Daoy (cell line): ENCODE data around the gene FXN. TPM values are rescaled to one million over a fixed set of nuclear protein-coding genes. Genes with fewer than 3 reads are reported as not detected.
"Not testable (repeated sequence)": the region's sequence is repeated elsewhere in the genome, so short reads cannot be mapped to it uniquely, and the experiment has no call there.

Experiments used
- DNase-seq: peaks from one replicate; pipeline ENCODE4 v3.0.0-alpha.2; 2015; ENCODE audit warnings: low read depth
- total RNA-seq: library from RNA; depleted of rRNA; stranded (reverse); fragments of >200 nt; shearing (Covaris generic); gene quantifications from 2 replicates; pipeline ENCODE4 v1.2.3, GENCODE V29; 2014

Gene FXN
- total RNA-seq, 1 experiment from 2014 or later, result 21.1 TPM

DNA sequence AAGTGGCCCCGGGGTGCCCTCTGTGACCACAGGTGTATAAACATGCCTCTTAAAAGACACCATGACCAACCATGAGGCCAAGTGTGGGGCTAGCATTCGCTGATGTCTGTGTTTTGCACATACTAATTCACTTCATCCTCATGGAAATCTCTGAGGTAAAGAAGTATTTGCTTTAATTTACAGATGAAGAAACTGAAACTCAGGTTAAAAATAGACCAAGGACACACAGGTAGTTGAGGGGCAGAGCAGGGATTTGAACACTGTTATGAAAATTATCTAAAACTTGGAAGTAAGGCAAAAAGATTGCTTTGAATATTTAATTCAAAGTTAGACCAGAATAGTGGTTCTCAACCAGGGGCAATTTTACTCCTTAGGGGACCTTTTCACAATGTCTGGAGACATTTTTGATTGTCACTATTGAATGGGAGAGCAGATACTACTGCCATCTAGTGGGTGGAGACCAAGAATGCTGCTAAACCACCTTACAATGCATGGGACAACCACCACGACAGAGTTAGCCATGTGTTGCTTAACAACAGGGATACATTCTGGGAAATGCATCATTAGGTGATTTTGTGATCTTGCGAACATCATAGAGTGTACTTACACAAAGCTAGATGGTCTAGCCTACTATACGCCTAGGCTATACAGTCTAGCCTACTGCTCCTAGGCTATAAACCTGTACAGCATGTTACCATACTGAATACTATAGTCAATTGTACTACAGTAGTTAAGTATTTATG lies 8.0 kb upstream of the FXN start:
- peak; percentile 52 for DNase-seq

DNA sequence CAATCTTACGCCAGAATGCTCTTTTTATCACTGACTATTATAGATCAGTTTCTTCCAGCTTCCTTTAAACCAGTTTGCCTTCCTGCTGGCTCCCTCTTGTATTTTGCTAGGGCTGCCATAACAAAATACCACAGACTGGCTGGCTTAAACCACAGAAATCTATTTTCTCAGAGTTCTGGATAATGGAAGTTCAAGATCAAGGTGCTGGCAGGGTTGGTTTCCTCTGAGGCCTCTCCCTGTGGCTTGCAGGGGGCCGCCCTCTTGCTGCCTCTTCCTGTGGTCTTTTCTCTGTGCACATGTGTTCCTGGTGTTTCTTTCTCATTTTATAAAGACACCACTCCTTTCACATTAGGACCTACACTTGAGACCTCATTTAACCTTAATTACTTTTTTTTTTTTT lies 6.8 kb upstream of the FXN start:
- no peak for DNase-seq

DNA sequence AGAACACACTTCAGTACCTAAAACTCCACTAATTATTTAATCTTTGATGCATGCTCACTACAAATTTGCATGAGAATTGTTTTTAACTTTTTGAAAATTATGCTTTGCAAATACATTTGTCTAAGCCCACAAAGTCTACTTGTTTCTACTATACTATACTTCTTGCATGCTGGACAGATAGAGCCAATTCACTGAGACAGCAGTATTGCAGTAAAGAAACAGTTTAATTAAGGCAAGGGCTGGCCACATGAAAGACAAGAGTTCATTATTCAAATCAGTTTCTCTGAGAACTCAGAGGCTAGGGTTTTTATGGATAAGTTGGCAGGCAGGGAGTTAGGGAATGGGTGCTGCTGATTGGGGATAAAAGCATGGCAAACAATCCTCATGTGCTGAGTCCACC lies 6.0 kb upstream of the FXN start:
- DNase-seq, result no peak

DNA sequence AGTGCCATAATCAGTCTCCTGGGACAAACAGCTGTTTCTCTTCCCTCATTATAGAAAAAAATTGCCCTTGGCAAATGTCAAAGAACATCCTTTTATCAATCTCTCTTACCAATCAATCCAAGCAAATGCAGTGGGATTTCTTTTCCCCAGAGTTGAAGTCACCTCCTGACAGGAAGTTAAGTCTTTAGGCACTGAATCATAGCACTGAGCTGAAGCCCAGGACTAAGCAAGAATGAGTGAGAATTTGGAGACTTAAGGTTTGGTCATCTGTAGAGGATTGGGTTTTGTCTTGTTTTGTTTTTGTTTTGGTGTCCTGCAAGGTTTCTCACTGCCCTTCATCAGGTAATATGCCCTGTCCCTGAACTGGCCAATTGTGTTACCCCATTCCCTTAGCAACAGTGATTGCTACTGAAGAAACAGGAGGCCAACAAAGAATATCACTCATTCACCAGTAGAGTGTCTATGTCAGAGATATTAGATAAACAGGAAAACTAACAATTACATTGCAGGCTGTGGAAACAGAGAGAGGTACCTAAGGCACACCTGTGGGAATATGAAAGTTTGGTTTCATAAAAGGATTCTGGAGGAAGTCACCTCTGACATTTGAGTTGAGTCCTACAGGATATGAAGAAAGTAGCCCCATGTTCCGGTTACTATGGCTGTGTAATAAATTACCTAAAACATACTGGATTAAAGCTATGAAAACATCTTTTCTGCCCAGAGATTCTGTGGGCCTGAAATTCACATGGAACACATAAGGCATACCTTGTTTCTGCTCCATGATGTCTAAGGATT lies 4.5 kb upstream of the FXN start:
- DNase-seq, result no peak

DNA sequence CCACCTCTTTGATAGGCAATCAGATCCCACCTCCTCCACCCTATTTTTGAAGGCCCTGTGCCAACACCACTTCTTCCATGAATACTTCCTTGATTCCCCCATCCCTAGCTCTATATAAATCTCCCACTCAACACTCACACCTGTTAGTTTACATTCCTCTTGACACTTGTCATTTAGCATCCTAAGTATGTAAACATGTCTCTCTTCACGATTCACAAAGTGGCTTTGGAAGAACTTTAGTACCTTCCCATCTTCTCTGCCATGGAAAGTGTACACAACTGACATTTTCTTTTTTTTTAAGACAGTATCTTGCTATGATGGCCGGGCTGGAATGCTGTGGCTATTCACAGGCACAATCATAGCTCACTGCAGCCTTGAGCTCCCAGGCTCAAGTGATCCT lies 1.5 kb upstream of the FXN start:
- DNase-seq, result no peak

DNA sequence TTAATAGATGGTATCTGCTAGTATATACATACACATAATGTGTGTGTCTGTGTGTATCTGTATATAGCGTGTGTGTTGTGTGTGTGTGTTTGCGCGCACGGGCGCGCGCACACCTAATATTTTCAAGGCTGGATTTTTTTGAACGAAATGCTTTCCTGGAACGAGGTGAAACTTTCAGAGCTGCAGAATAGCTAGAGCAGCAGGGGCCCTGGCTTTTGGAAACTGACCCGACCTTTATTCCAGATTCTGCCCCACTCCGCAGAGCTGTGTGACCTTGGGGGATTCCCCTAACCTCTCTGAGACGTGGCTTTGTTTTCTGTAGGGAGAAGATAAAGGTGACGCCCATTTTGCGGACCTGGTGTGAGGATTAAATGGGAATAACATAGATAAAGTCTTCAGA lies 757 bp downstream of the FXN start:
- peak; percentile 40 for DNase-seq

DNA sequence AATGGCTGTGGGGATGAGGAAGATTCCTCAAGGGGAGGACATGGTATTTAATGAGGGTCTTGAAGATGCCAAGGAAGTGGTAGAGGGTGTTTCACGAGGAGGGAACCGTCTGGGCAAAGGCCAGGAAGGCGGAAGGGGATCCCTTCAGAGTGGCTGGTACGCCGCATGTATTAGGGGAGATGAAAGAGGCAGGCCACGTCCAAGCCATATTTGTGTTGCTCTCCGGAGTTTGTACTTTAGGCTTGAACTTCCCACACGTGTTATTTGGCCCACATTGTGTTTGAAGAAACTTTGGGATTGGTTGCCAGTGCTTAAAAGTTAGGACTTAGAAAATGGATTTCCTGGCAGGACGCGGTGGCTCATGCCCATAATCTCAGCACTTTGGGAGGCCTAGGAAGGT lies 1.2 kb downstream of the FXN start:
- DNase-seq, result no peak

DNA sequence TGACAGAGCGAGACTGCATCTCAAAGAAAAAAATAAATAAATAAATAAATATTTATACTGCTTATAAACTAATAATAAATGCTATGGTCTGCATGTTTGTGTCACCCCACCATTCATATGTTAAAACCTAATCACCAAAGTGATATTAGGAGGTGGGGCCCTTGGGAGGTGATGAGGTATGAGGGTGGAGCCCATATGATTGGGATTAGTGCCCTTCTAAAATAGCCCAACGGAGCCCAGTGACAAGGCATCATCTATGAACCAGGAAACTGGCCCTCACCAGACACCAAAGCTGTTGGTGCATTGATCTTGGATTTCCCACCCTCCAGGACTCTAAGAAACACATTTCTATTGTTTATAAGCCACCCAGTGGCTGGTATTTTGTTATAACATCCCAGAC lies 5.1 kb downstream of the FXN start:
- DNase-seq, result no peak

DNA sequence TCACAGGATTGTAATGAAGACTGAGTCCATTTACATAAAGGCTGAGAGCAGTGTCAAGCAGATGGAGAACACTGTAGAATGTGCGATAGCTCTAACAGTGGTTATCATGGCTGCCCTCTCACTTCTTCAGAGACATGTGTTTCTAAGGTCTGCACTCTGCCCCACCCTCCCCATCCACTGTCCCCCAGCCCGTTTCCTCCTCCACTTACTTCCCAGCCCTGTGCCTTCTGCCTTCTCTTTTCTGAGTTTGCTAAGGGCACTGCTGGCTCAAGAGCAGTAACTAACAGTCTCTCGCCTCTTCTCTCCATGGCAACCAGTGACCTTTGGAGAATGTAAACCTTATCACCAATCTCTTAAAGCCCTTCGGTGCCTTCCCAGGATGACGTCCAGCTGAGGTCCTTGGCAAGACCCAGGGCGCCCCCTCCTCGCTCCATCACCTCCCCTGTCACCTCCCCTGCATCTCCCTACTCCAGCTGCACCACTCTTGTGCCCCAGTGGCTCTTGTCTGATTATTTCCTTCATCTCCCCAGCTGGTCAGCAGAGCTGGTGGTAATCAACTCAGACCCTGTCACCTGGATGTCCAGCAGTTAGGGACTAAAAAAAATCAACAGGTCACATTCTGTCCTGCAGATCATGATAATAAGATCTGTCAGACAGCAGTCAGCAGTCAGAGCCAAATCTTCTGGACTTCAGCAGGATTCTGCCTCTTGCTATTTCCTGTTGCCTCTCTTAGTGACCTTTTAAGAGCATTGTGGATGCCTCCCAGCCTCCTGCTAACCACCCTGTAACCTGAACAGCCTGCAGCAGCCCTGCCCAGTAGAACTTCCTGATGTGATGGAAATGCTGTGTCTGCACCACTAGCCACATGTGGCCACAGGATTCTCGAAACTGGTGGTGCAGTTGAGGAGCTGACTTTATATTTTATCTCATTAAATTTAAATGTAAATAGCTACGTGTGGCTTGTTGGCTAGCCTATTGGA lies 9.0 kb downstream of the FXN start:
- DNase-seq, result peak; percentile 18

DNA sequence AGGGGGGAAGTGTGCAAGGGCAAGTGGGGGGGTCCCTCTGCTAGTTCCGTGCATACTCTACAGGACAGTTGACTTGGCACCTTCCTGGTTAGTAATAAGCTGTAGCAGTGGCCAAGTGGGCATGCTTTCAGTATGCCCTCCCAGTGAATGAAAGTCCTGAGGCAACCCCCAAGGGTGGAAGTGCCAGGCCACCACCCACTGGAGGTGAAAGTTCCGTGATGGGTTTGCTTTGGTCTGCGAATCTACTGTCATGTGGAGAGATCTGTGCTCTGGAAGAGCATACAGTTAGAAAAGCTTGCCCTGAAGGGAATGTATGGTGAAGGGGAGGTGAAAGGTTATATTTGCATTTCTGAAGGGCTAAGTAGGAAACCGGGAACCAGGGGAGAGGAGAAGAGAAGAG lies 10.3 kb downstream of the FXN start:
- DNase-seq, result no peak

DNA sequence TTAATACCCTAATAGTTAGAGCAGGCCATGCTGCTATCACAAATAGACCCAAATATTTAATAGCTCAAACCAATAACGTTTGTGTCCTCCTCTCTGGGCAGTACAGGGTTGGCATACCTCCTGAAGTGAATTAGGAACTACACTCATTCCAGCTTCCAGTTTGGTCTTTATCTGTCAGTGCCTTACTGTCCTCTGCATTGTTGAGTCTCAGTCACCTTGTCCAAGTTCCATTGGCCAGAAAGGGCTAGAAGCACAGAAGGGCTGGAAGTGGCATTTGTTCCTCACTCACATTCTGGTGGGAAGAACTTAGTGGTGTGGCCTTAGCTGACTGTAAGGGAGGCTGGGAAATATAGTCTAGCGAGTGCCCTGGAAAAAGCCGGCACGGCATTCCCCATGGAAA lies 11.2 kb downstream of the FXN start:
- DNase-seq, result no peak

DNA sequence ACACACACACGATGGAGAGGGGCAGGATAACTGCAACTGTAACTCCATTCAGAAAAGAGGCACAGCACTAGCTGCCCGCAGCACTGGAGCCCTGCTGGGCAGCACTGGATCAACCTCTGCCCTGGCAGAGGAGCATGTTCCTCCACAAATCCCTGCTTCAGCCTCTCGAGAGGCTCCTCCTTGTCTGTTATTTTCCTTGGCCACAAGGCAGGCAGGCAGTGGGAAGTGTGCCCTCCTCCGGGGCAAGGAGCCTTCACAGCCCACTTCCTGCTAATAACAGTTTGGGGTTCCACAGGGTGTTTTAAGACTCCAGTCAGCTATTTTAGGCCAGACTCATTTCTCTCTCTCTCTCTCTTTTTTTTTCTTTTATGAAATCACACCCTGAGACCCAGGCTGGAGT lies 11.8 kb downstream of the FXN start:
- no peak for DNase-seq

DNA sequence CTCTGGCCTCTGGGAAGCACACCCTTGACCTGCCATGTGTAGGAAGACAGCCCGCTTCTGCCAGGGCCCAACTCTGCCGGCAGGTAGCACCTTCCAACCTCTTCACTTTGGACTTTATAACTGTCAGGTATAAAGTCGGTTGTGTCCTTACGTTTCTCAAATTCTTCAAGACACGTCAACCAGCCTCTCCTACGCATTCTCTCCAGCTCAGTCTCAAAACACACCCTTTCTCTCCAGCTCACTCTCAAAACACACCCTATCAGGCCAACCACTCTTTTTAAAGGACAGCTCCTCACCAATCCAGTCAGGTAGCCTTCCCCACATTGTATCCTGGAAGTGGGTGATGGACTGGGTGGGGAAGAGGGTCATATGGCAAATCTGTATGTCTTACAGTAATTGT lies 13.5 kb downstream of the FXN start:
- no peak for DNase-seq

DNA sequence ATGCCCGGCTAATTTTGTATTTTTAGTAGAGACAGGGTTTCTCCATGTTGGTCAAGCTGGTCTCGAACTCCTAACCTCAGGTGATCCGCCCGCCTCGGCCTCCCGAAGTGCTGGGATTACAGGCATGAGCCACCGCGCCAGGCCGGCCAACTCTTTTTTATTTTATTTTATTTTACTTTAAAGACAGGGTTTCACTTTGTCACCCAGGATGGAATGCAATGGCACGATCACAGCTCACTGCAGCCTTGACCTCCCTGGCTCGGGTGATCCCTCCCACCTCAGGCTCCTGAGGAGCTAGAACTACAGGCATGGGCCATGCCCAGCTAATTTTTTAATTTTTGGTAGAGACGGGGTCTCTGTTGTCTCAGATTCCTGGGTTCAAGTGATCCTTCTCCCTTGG lies 15.4 kb downstream of the FXN start:
- not testable (repeated sequence) for DNase-seq

DNA sequence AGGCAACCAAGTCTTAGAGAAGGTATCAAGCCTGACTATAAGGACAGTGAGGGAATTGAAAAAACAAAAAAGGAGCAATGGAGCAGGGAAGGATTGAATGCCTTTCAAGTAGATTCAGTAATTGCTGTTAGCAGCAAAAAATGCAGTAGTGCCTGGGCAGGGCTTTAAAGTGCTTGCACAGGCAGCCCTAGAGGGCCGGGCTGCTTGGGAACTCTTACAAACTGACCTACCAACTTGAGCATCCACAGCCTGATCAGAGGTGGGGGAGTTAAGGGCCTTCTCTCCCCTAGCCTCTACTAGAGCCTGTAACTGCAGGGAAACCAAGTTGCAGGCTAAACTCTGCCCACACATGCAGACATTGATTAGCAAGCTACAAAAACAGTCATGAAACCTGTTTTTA lies 19.4 kb downstream of the FXN start:
- DNase-seq, result no peak

DNA sequence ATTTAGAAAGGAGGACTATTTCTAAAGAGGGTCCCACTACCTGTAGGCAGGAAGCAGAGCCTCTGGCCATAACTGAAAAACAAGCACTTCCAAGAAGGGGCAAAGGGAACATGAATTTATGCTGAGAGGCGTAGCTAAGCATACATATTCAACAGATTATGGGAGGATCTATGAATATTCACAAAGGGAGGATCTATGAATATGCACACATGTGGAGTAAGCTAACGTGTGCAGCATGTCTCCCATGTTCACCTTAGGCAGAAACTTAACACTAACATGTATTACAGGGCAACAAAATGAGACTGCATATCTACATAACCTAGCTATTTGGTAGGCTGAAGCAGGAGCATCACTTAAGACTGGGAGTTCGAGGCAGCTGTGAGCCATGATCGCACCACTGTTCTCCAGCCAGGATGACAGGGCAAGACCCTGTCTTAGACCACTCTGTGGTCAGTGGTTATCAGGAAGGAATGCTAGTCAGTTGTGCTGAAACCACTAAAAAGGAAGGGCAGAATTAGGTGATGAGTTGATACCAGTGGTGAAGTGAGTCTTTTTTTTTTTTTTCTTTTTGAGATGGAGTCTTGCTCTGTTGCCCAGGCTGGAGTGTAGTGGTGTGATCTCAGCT lies 20.8 kb downstream of the FXN start:
- DNase-seq, result no peak

DNA sequence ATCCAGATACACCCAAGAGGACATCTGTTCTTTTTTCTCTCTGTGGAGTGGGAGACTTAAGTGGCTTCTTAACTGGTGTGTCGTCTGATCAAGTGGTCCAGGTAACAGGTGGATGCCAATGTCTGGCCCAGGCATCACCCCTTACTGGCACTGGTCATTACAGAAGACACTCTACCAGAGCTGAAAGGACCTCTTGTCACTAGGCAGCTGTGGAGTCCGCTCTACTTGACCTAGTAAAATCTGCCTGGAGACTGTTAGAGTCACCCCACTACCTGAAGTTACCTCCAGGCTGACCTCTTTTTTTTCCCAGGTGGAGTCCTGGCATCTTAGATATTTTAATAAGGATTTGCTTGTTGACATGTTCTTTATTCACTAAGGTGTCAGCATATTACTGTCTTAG lies 22.5 kb downstream of the FXN start:
- DNase-seq, result no peak

DNA sequence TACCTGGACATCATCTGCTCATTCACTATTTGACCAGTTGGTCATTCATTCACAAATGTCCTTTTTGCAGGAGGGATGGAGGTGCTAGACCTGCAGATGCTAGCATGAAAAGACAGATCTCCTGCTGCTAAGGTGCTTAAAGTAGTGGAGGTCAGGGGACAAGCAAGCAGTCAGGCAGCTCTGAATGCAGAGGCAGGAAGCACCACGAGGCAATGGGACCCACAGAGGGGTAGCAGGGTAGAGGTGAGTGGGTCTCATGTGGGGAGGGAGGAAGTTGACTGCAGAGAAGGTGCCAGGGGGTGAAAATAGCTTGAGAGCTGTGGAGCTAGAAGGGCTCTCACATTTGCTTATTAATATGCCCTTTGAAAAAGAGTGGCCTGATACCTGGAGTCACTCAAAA lies 25.2 kb downstream of the FXN start:
- DNase-seq, result no peak

DNA sequence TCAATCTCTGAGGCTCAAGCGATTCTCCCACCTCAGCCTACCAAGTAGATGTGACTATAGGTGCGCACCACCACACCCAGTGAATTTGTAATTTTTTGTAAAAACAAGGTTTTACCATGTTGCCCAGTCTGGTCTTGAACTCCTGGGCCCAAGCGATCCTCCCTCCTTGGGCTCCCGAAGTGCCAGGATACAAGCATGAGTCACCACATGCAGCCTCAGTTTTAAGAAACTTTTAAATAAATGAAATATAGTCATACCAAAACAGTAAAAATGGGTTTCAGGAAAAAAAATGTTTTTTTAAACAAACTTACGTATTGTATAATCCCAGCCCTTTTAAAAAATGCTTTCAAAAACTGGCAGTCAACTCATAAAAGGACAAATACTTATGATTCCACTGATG lies 26.6 kb downstream of the FXN start:
- DNase-seq, result no peak

DNA sequence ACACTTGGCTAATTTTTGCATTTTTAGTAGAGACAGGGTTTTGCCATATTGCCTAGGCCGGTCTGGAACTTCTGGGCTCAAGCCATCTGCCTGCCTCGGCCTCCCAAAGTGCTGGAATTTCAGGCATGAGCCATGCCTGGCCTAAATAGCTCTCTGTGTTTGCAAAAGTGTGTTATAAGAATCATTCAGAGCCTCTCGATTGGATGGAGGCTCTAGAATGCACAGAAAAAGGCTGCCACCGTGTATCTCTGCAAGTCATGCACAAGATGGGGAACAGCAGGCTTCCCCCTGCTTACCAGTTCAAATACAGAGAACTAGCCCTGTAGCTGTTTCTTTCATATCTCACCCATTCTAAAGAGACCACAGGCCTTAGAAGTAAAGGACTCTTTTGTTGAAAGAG lies 28.3 kb downstream of the FXN start:
- no peak for DNase-seq

DNA sequence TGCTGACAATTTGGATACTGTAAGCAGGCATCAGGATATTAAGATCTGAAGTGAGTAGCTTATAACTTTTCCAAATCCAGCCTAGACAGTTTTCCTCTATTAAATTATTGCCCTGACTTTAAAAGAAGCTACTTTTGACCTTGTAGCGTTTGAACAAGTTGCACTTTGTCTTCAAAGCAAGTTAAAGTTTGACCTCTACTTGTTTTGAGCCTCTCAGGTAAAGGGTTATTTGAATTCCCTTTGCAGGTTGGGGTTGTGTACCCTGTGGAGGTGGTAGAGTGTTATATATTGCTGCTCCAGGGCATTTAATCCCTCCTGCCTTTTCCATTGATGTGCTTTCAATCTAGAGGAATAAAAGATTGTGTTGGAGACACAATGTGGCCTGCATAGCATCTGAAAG lies 30.1 kb downstream of the FXN start:
- no peak for DNase-seq

DNA sequence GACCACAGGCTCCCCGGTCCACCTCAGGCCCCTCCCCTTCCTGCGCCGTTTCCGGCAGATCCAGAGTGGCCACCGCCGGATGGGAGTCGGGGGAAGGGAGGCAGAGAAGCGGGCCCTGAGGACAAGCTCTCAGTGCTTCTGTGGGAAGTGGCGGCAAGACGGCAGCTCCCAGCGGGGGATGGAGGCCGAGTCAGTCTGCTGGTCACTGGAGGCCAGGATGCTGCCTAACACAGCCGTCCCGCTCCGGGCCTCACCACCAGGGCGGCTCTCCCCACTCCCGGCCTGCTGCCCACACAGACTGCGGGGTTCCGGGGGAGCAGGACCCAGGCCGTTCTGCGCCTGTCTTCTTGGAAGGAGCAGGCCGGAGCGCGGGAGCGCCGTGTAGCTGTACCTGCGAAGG lies 31.4 kb downstream of the FXN start:
- no peak for DNase-seq
